ENCODE data around the gene SELENOM.
"Not testable (repeated sequence)": the region's sequence is repeated elsewhere in the genome, so short reads cannot be mapped to it uniquely, and the experiment has no call there.

Gene SELENOM

DNA sequence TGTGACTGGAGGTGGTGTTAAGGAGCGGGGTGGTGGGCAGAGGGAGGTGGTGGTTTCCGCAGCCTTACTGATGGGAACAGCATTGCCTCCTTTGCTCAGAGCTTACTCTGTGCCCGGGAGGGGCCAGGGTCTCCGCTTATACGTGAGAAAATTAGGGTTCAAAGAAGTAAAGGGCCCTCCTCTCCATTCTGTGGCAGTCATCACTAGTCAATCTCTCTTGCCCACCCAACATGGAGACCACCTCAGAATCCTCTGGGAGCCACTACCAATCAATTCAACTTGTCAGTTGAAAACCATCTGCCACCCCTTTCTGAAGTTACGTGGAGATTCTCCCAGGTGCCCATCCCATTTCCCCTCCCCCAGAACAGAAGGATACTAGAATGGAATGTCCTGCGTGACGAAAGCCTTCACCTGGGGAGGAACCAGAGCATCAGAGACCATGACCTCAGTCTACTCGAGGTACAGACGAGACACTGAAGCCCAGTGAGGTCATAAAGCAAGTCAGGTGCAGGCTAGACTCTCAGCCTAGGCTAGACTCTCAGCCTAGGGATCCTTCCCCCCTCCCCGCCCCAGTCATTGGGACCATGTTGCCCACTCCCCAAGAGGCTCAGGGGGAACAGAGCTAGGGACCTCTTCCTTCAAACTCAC is 2.0 kb downstream of the SELENOM start:
- DNase-seq (ENCODE audit: low read depth in 2 of 2): no peak

DNA sequence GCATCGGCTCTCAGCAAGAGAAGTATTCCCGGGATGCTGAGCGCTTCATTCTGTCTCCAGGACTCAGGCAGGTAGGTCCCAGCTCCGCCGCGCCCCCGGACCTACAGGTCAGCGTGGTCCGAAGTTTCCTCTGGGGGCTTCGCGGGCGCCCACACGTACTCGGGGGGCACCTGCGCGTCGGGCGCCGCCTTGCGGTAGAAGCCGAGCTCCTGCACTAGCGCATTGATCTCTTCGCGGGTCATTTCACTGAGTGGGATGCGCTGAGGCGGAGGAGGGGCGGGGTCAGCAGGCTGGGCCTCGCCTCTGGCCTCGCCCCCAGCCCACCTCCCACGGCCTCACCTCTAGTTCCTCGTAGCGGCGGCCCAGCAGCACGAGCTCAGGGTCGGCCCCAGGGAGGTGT is 2.5 kb downstream of the SELENOM start:
- no peak for DNase-seq (ENCODE audit: low read depth in 2 of 2)

DNA sequence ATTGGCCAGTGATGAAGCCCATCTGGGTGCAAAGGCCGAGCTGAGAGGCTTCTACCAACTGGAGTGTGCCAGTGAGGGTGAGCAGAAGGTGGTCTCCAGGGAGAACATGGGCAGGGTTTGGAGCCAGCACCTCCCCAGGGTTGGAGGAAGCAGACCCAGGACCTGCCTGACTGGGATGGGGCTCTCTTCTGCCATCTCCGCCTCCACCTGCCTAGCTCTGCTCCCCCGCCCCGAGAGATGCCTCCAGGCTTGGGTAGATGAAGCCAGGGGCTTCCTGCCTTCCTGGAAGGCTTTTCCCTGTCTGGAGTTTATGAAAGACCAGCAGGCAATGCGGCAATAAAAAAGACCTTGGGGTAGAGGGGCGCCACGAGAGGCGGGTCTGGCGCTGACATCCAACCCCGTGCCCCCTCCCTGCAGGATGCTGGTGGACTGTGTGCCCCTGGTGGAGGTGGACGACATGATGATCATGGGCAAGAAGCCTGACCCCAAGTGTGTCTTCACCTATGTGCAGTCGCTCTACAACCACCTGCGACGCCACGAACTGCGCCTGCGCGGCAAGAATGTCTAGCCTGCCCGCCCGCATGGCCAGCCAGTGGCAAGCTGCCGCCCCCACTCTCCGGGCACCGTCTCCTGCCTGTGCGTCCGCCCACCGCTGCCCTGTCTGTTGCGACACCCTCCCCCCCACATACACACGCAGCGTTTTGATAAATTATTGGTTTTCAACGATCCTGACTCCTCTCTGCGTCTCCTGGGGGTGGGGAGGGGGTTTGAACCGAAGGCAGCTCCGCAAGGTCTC is 3.3 kb downstream of the SELENOM start:
- no peak for DNase-seq (ENCODE audit: low read depth in 2 of 2)

DNA sequence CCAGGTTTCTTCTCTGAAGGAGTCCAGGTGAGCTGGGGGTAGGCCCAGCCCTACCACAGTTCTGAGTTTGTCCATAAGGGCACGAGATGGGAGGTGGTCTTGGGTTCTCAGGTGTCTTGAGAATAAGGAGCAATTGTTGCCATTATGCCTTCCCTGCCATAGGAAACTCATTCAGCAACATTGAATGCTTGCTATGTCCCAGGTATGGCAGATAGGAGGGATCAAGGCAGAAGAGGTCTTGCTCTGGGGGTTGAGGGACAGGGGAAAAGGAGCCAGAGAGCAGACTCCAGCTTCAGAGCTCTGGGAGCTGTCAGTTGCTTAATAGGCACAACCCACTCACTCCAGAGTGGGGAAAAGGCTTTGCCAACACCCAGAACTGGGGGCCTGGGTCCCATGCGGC is 4.3 kb downstream of the SELENOM start:
- DNase-seq (ENCODE audit: low read depth in 2 of 2): no peak

DNA sequence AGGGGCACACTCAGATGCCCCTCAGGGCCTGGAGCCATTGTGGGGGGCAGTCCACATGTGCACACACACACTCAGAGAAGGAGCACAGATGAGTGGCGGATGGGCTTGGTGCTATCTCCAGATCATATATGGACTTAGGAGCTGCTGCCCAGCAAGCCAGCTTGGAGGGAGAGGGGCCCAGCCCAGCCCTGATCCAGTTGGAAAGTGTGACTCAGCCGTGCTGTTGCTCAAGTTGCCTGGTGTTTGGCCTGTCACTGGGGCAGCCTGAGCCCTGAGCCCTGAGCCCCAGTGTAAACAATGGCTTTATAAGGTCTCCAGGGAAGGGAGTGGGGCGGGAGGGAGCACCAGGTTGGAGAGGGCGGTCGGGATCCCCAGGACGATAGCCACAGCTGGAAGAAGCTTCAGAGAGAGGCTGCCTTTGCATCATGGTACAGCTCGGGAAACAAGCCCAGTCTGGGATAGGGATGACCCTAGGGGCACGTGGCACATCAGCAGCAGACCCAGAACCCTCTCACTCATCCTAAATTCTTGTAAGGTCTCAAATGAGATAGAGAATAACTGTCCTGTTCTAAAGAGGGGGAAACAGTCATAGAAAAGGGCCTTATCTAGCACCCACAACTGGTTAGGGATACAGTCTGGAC is 4.8 kb downstream of the SELENOM start:
- no peak for DNase-seq (ENCODE audit: low read depth in 2 of 2)

DNA sequence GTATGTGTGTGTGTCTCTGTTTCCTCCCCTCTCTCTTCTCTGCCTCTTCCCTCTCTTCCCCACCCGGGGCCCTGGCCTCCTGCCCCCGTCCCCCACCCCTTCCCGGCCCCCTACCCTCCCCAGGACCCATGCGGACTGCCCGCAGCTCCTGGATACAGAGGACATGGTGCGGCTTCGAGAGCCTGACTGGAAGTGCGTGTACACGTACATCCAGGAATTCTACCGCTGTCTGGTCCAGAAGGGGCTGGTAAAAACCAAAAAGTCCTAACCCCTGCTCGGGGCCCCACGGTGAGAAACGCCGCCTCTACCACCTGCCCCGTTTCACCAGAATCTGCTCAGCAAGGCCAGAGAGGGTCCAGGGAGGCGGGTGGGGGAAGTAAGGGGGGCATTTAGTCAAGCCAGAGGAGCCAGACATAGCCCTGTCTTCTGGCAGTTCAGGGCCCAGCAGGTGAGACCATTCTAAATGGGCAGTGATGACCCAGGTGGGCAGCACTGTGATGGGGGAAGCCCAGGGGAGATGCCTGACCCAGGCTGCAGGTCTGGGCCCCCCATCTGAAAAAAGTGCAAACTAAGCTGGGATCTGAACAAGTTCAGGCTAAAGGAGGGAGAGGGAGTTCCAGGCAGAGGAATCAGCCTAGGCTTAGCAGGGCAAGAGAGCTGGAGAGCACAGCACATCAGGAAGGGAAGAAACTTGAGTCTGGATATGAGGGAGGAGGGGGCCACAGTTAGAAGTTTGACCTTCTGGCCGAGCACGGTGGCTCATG is 6.4 kb downstream of the SELENOM start:
- DNase-seq (ENCODE audit: low read depth in 2 of 2): no peak

DNA sequence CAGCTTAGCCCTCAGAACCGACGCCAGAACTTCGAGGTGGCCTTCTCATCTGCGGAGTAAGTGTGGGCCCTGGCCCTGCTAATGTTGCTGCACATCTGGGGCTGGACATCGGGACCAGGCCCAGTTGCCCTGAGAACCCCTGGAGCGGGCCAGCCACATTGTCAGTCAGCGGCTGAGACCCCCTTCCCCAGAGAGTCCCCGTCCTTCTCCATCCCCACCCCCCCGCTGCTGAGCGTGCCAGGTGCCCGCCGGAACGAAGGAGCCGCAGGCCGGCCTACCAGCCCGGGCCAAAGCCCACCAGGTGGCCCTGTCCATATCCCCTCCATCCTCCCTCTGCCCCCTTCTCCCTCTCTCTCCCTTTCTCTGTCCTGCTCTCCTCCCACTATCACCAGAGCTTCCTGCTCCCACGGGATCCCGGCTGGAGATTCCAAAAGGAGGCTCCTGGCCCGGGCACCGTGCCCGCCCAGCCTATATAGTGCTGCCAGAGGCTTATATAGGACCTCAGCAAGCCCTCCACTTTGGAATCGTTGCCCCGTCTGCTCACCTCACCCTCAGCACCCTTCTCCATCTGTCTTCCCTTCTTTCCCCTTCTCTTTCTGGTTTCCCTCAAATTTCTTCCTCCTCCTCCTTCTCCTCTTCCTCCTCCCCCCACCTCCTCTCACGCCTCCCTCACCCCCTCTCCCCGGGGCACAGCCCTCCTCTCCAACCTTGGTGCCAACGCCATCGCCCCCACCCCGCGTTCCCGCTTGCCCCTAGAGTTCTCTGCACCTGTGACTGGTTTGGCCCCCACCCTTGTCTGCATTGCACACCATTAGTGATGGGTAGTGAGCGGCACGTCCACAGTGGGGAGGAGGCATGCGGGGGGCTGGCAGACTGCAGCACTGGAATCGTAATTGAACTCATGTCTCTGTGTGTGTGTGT is 7.3 kb downstream of the SELENOM start:
- no peak for DNase-seq (ENCODE audit: low read depth in 2 of 2)

DNA sequence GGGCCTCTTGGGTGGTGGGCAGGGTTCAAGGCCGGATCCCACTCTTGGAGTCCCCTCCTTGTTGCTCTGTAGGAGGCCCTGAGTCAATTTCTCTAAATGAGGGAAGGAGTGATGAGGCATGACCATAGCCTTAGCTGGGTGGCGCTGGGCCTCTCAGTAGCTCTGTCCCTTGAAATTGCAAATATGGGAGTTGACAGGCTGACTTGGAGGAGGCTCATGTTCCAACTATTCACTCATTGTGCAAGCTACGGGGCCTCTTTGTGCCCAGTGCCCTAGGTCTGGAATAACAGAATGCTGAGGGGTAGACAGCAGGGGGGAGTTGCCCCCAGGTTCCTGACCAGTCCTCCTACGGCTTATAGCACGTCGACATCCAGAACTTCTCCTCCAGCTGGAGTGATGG is 8.0 kb downstream of the SELENOM start:
- DNase-seq (ENCODE audit: low read depth in 2 of 2): no peak

DNA sequence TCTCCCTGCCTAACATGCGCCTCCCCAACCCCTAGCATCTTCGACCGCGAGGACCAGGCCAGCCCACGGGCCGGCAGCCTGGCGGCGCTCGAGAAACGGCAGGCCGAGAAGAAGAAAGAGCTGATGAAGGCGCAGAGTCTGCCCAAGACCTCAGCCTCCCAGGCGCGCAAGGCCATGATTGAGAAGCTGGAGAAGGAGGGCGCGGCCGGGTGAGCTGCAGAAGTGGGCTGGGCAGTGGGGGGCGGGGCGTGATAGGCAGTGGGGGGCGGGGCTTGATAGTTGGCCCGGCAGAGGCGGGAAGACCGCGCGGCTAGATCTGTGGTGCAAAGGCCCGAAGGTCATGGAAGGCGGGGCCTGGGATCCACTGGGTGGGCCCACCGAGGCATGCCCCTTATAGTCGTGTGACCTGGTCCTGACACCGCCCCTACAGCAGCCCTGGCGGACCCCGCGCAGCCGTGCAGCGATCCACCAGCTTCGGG is 8.7 kb downstream of the SELENOM start:
- DNase-seq (ENCODE audit: low read depth in 2 of 2): no peak

DNA sequence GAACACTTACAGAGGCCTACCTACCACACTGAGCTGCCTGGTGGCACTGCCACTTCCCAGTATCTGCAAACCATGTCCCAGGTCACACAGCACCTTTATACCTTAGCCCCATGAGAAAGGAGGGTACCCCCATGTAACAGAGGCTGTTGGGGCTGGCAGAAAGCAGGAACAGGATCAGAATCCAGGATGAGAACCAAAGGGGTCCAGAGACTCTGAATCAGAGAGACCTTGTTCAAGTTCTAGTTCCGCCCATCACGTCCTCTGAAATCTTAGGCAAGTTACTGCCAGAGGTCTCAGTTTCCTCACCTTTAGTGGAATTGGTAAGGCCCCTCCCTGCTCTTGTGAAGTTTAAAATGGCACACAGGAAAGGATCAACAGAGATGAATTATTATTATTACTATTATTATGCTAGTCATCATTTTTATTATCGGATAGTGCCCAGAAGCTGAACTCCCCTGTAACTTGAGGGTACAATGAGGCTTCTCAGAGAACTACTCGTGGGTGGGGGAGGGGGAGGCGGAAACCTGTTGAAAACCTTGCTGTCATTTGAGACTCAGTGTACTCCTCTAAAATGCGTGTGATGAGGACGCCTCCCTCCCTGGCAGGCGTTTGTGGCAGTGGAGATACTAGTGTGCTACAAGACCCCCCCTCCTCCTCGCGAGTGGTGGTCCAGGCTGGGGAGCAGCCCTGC is 9.3 kb downstream of the SELENOM start:
- no peak for DNase-seq (ENCODE audit: low read depth in 2 of 2)

DNA sequence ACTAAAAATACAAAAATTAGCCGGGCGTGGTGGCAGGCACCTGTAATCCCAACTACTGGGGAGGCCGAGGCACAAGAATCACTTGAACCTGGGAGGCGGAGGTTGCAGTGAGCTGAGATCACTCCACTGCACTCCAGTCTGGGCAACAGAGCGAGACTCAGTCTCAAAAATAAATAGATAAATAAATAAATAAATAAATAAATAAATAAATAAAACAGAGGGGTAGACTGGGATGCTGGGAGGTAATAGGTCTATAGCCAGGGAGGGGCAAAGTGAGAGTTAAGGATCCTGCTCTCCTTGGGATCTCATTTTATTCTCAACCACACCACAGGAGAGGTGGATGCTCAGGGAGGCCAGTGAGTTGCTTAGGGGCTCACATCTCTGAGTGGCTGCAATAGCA is 9.8 kb downstream of the SELENOM start:
- DNase-seq (ENCODE audit: low read depth in 2 of 2): not testable (repeated sequence)

DNA sequence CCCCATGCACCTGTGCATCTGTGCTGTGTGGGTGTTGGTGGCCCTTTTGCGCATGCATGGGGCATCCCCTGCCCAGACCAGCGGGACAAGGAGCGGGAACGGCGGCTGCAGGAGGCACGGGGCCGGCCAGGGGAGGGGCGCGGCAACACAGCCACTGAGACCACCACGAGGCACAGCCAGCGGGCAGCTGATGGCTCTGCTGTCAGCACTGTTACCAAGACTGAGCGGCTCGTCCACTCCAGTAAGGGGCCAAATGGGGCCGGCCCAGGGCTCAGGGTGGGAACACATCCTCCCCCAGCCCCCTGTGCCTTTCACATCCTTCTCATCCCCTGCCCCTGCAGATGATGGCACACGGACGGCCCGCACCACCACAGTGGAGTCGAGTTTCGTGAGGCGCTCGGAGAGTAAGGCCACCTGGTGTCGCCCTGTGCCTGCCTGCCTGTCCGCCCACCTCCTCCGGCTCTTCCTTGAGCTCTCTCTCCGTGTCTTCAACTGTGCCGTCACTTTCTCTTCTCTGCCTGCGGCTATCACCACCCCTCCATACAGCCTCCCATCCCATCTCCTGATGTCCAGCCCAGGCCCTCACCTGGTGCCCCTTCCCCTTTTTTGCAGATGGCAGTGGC is 10.6 kb downstream of the SELENOM start:
- no peak for DNase-seq (ENCODE audit: low read depth in 2 of 2)

DNA sequence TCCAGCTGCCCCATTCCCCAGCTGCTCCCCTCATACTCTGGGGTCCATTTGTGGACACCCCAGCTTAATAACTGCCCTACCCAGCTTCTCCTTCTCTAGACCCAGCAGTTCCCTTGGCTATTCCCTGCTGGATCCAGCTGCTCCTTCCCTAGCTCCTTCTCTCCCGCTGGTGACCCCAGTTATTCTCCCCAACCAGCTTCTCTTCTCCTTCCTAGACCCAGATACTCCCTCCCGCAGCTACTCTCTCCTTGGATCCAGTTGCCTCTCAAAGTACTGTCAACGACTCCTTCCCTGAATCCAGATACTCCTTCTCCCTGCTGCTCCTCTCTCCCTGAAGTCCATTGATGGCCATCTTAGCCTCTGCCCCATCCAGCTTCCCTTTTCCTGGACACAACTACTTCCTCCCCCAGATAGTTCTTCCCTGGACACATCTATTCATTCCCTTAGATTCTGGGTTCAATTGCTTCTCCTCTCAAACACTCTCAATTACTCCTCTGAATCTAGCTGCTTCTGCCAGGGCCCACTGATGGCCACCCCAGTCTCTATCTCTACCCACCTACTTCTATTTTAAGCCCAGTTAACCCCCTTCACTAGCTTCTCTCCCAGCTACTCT is 11.6 kb downstream of the SELENOM start:
- no peak for DNase-seq (ENCODE audit: low read depth in 2 of 2)

DNA sequence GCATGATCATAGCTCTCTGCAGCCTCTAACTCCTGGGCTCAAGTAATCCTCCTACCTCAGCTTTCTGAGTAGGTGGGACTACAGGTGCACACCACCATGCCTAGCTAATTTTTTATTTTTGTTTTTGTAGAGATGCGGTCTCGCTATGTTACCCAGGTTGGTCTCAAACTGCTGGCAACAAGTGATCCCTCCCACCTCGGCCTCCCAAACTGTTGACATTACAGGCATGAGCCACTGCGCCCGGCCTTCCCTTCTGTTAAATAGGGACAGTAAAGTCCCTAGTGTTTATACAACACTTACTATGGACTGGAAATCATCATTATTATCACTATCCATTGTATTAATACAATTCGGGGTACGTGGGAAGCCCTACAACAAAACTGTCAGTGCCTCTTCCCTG is 12.6 kb downstream of the SELENOM start:
- no peak for DNase-seq (ENCODE audit: low read depth in 2 of 2)

DNA sequence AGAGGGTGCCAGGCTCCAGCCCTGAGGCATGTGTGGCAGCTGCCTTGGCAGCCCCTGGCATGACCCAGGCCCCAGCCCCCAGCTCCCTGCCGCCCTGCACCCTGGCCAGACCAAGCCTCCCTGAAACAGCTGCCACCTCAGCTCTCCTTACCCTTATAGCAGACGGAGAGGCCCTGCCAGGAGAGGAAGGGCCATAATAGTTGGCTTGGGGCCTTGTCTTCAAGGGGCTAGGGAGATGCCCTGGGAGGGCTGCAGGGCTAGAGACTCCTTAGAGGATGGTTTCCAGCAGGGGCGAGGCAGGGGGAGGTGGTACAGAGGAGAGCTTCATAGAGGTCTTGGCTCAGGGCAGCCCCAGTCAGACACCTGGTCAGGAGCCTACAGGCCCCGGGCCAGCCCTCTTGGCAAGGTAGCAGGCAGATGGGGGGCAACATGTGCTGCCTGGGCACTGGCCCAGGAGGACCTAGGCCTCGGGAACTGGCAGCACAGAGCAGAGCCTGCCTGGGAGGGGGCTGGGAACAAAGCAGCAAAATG is 13.3 kb downstream of the SELENOM start:
- DNase-seq (ENCODE audit: low read depth in 2 of 2): no peak

DNA sequence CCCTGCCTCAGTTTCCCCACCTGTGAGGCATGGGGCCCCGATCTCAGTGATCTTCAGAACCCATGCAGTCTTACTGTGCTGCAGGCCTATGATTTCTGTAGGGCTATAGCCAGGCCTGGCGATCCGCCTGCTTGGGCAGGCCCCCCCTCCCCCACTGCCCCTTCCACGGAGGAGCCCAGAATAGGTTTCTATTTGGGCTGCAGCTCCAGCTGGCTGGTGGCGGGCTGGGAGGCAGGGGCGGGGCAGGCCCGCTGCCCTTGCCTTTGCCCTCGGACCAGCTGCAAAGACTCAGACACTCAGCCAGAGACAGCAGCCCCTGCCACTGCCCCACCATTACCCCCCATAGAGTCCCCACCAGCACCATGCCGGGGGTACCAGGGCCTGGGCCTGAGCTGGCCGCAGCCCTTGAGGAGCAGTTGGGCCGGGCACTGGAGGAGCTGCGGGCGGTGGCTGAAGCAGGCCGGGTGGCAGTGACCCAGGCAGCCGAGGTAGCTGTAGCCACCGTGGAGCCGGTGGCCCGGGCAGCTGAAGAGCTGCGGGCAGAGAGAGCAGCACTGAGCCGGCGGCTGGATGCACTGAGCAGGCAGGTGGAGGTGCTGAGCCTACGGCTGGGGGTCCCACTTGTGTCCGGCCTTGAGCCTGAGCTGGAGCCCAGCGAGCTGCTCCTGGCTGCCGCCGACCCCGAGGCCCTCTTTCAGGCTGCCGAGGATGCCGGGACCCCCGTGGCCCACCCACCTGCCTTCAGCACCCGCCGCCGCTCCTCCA is 14.1 kb downstream of the SELENOM start:
- no peak for DNase-seq (ENCODE audit: low read depth in 2 of 2)

DNA sequence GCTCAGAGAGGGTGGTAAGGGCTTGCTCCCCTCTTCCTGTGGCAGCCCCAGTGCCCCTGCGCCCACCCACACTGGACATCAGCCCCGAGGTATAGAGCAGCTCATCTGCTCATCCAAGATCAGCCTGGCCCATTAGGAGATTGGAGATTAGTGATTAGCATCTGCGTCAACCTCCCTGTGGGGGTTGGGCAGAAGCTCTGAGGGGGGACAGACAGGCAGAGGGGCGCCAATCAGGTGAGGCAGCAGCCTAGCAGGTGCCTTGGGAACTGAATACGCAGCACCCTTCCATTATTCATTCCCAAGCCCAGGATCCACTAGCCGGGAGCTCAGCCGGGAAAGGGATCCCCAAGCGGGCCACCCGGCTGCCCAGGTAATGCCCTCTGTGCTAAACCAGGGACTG is 15.2 kb downstream of the SELENOM start:
- DNase-seq (ENCODE audit: low read depth in 2 of 2): no peak

All from stimulated activated CD4-positive, alpha-beta T cell treated with anti-CD3 and anti-CD28 coated beads, Interleukin-1b, Interleukin-23, amount 100 ng/mL, for 4 hours (primary cell).